SH-SY5Y (cell line): ENCODE data around the gene C12orf50.

Source experiments
- GATA2 ChIP-seq: IDR thresholded peaks from 2 replicates; pipeline ENCODE4 v1.6.1; 2011; ENCODE audit warnings: mild to moderate bottlenecking, low read depth, low read length
- GATA3 ChIP-seq: IDR thresholded peaks from 2 replicates; pipeline ENCODE4 v1.6.1; 2011; ENCODE audit warnings: low read depth, mild to moderate bottlenecking, low read length, moderate library complexity

DNA sequence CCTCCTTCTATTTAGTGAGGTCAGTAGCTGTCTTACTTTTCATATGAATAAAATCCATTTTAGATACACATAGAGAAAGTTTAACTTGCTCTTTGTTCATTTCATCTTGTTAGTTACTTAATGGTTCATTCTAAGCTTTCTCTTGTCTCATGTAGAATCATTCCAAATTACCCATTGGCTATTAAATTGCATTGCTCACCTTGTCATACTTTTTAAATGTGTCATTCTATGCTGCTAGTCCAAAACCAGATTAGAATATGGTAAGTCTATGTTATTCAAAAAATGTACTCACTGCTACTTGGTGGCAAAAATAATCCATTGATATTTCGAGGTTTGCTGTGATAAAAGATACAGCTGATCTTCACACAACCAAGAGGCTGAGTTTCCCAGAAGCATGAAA, 3.0 kb downstream of the C12orf50 start:
- TF ChIP-seq GATA2 (no peak), GATA3 (no peak)
